Gastrocnemius medialis (tissue), 4 donors: ENCODE data around the gene TRNP1. TPM values are rescaled to one million over a fixed set of nuclear protein-coding genes. Genes with fewer than 3 reads are reported as not detected.
"Not testable (repeated sequence)": the region's sequence is repeated elsewhere in the genome, so short reads cannot be mapped to it uniquely, and the experiment has no call there.

Source experiments
- ATAC-seq, 2 donors: fragments of 150-250 bp; one replicate each; pipeline ENCODE4 v1.9.1; 2016
- DNase-seq, 2 donors: peaks; one replicate each; pipeline ENCODE4 v3.0.0-alpha.2; 2019
- H3K27ac ChIP-seq, 4 donors: fragments of 200-600 bp; sonication (generic); 1 replicate in 1 of 4; 2 replicates in 3 of 4; pipeline ENCODE4 v1.5.1; 2016 to 2018; ENCODE audit warnings: mild to moderate bottlenecking in 2 of 4, moderate library complexity in 1 of 4
- H3K27me3 ChIP-seq, 3 donors: fragments of 200-600 bp; sonication (generic) in 2 of 3; 1 replicate in 1 of 3; 2 replicates in 2 of 3; pipeline versions ENCODE4 v1.5.1 to v1.6.0; 2016 to 2019; ENCODE audit warnings: mild to moderate bottlenecking in 1 of 3, moderate library complexity in 1 of 3
- H3K36me3 ChIP-seq, 2 donors: fragments of 200-600 bp; sonication (generic) in 1 of 2; one replicate each; pipeline ENCODE4 v1.5.1; 2017 to 2018
- H3K4me1 ChIP-seq, 2 donors: fragments of 200-600 bp; sonication (generic) in 1 of 2; one replicate each; pipeline ENCODE4 v1.5.1; 2016 to 2017; ENCODE audit warnings: mild to moderate bottlenecking in 2 of 2
- H3K4me3 ChIP-seq, 4 donors: fragments of 200-600 bp; sonication (generic) in 3 of 4; 1 replicate in 1 of 4; 2 replicates in 3 of 4; pipeline ENCODE4 v1.5.1; 2016 to 2019; ENCODE audit warnings: mild to moderate bottlenecking in 2 of 4
- H3K9me3 ChIP-seq, 3 donors: fragments of 200-600 bp; sonication (generic) in 2 of 3; 1 replicate in 1 of 3; 2 replicates in 2 of 3; pipeline ENCODE4 v1.5.1; 2016 to 2019
- CTCF ChIP-seq, 5 experiments: fragments of 450-650 bp in 3 of 5; fragments of 200-600 bp in 2 of 5; sonication (generic) in 2 of 5; IDR thresholded peaks in 4 of 5; conservative IDR thresholded peaks in 1 of 5; 1 replicate in 4 of 5; 2 replicates in 1 of 5; pipeline ENCODE4 v1.5.1; 2016 to 2019; ENCODE audit warnings: antibody characterized with exemption in 5 of 5, mild to moderate bottlenecking in 3 of 5, moderate library complexity in 3 of 5
- POLR2A ChIP-seq, 2 donors: fragments of 450-650 bp; IDR thresholded peaks; one replicate each; pipeline ENCODE4 v1.6.1; 2017; ENCODE audit warnings: antibody characterized with exemption in 2 of 2, mild to moderate bottlenecking in 2 of 2, moderate library complexity in 2 of 2
- in situ Hi-C, 4 donors: fragments of 200-750 bp; cut with MboI; loops; one replicate each; pipeline versions ENCODE4 v1.15.0 to v1.8.0; 2017; ENCODE audit warnings: low sequenced_read_pairs in 4 of 4
- intact Hi-C: fragments of 100-400 bp; cut with DNase I; formaldehyde crosslinking; loops from one replicate; pipeline ENCODE4 v1.15.1; 2023; ENCODE audit warnings: low total_unique reads
- total RNA-seq, 4 donors: library from RNA; depleted of rRNA; stranded (reverse); fragments of >200 nt; gene quantifications; one replicate each; pipeline versions ENCODE4 v1.1.0 to v1.2.3, GENCODE V29; 2016

TRNP1 gene
- 1 to 10 TPM; 1.2 to 5.1 (median 2.0) TPM for total RNA-seq

- no peak for TF ChIP-seq CTCF (IDR thresholded peaks at IDR 0.05 in 4 of 5, conservative IDR thresholded peaks at IDR 0.05 in 1 of 5)
- peak in 1 of 2 donors; percentile 30 for TF ChIP-seq POLR2A (IDR thresholded peaks at IDR 0.05)
- in situ Hi-C loops: loop anchor here in 1 of 4 donors (10.0 kb wide), 1 partner anchor 101 kb away; no protein-coding TSS in a partner anchor
- H3K9me3 ChIP-seq: no peaks in the 10 kb centered on the region
- no peaks in the 10 kb centered on the region for H3K36me3 ChIP-seq
- peaks cover 23 to 38% (median 36%) of the 10 kb centered on the region in 3 donors for H3K27me3 ChIP-seq
- H3K4me1 ChIP-seq: peaks cover 1 to 13% of the 10 kb centered on the region in 2 donors
- peak within 1 kb of the TSS; percentile 43 to 75 (median 62) for H3K4me3 ChIP-seq
- intact Hi-C loops: no loop called here
- ATAC-seq (peak; percentile 28 to 42), DNase-seq (peak in 1 of 2 donors; percentile 31)
- H3K27ac ChIP-seq: peak within 1 kb of the TSS in 3 of 4 donors; percentile 29 to 59 (median 53)
These were observed at the start of gene TRNP1 for GRCh38 chr1:26993237-26994019. Gene TRNP1, plus strand, starts transcription at chr1:26993692. Its CDS starts 95 bp downstream, at chr1:26993787.

DNA sequence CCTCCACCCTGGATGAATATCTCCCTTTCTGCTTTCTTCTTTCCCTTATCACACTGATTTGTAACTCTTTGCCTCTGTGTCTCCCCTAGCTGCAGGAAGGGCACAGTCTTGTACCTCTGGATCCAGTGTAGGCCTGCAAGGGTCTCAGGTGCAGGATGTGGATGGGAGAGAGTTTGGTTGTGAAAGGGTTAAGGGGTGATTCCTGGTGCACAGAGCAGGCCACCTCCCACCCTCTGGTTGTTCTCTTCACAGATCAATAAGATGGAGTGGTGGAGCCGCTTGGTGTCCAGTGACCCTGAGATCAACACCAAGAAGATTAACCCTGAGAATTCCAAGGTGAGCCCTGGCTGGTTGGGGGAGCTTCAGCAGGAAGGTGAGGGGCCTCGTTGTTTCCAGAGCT is 48.4 kb upstream of the TRNP1 start:
- in situ Hi-C loops: no loop called here
- H3K27me3 ChIP-seq: no peaks in the 10 kb centered on the region
- TF ChIP-seq CTCF (IDR thresholded peaks at IDR 0.05 in 4 of 5, conservative IDR thresholded peaks at IDR 0.05 in 1 of 5): no peak
- TF ChIP-seq POLR2A (IDR thresholded peaks at IDR 0.05): no peak
- H3K36me3 ChIP-seq: peaks cover 0 to 59% of the 10 kb centered on the region in 2 donors
- no peak for DNase-seq
- H3K27ac ChIP-seq: no peak overlapping the region
- no peak for ATAC-seq
- intact Hi-C loops: no loop called here
- no peak overlapping the region for H3K4me3 ChIP-seq
- peaks cover 3% of the 10 kb centered on the region in 2 donors for H3K4me1 ChIP-seq
- no peaks in the 10 kb centered on the region for H3K9me3 ChIP-seq

DNA sequence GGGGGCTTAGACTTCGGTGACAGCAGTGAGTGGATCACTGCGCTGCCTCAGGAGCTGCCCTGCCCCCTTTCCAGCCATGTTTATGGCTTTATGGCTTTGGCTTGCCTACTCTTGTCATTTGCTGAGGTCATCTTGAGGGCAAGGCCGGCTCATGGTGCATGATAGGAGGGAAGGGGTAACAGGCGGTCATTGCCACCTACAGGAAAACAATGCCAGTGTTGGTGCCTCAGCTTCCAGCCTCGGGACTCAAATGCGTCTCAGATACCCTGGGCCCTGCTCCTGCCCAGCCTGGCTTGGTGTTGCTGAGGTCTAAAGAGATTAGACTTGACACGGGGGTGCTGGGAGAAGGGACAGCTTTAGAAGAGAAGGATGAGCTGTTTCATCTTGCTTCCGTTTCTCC is 47.8 kb upstream of the TRNP1 start:
- H3K27me3 ChIP-seq: no peaks in the 10 kb centered on the region
- TF ChIP-seq POLR2A (IDR thresholded peaks at IDR 0.05) (no peak), CTCF (IDR thresholded peaks at IDR 0.05 in 4 of 5, conservative IDR thresholded peaks at IDR 0.05 in 1 of 5) (no peak)
- H3K4me1 ChIP-seq: peaks cover 3% of the 10 kb centered on the region in 2 donors
- H3K27ac ChIP-seq: no peak overlapping the region
- H3K4me3 ChIP-seq: no peak overlapping the region
- intact Hi-C loops (no loop called here), in situ Hi-C loops (no loop called here)
- DNase-seq (no peak), ATAC-seq (no peak)
- no peaks in the 10 kb centered on the region for H3K9me3 ChIP-seq
- H3K36me3 ChIP-seq: peaks cover 0 to 59% of the 10 kb centered on the region in 2 donors

DNA sequence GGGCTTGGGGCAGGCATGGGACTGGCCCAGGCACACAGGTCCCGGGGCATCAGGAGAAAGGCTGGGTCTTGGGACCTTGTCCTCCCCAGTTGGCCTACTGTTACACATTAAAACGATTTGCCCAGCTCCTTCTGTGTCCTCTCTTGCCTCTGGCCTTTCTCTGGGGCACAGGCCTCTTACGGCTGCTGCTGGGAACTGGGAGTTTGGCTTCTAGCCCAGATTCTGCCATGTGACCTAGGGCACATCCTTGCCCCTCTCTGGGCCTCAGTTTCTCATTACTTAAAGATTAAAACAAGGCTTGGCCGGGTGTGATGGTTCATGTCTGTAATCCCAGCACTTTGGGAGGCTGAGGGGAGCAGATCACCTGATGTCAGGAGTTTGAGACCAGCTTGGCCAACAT is 47.2 kb upstream of the TRNP1 start:
- intact Hi-C loops: no loop called here
- TF ChIP-seq POLR2A (IDR thresholded peaks at IDR 0.05) (no peak), CTCF (IDR thresholded peaks at IDR 0.05 in 4 of 5, conservative IDR thresholded peaks at IDR 0.05 in 1 of 5) (no peak)
- no peak for DNase-seq

GRCh38 chr1:26948725-26949057 is 44.8 kb upstream of the TRNP1 start:
- ATAC-seq, H3K4me3 ChIP-seq, in situ Hi-C loops, H3K4me1 ChIP-seq, H3K27me3 ChIP-seq, H3K9me3 ChIP-seq, DNase-seq, intact Hi-C loops, H3K27ac ChIP-seq: not testable (repeated sequence)
- peaks cover 0 to 33% of the 10 kb centered on the region in 2 donors for H3K36me3 ChIP-seq

More for the DNA sequence above, 47.2 kb upstream of the TRNP1 start:
- H3K36me3 ChIP-seq: peaks cover 0 to 57% of the 10 kb centered on the region in 2 donors
- in situ Hi-C loops: no loop called here
- H3K4me1 ChIP-seq: peaks cover 3% of the 10 kb centered on the region in 2 donors
- no peak for ATAC-seq
- no peak overlapping the region for H3K27ac ChIP-seq
- H3K4me3 ChIP-seq: no peak overlapping the region
- H3K9me3 ChIP-seq: no peaks in the 10 kb centered on the region
- no peaks in the 10 kb centered on the region for H3K27me3 ChIP-seq
